Osteocyte (in vitro differentiated cells): ENCODE measurements around the gene MYH7B. TPM values are rescaled to one million over a fixed set of nuclear protein-coding genes. Genes with fewer than 3 reads are reported as not detected.

ENCODE experiments used
- DNase-seq: peaks from one replicate; pipeline ENCODE4 v3.0.0; 2021; ENCODE audit warnings: mixed read lengths; ENCODE audit not compliant: unreplicated experiment; ENCODE audit errors: extremely low spot score
- H3K27ac Mint-ChIP-seq: one replicate; pipeline ENCODE4 v1.8.0; 2021; ENCODE audit warnings: mild to moderate bottlenecking, mixed read lengths; ENCODE audit not compliant: unreplicated experiment
- H3K27me3 Mint-ChIP-seq: one replicate; pipeline ENCODE4 v1.8.0; 2021; ENCODE audit warnings: mixed read lengths; ENCODE audit not compliant: unreplicated experiment
- H3K36me3 Mint-ChIP-seq: one replicate; pipeline ENCODE4 v1.8.0; 2021; ENCODE audit warnings: mixed read lengths; ENCODE audit not compliant: unreplicated experiment
- H3K4me1 Mint-ChIP-seq: one replicate; pipeline ENCODE4 v1.8.0; 2021; ENCODE audit warnings: mixed read lengths; ENCODE audit not compliant: unreplicated experiment
- H3K4me3 Mint-ChIP-seq: one replicate; pipeline ENCODE4 v1.8.0; 2021; ENCODE audit warnings: mild to moderate bottlenecking, moderate library complexity, mixed read lengths; ENCODE audit not compliant: unreplicated experiment
- H3K9me3 Mint-ChIP-seq: one replicate; pipeline ENCODE4 v1.8.0; 2021; ENCODE audit warnings: mixed read lengths; ENCODE audit not compliant: unreplicated experiment
- CTCF ChIP-seq: fragments of 200-600 bp; sonication (generic); IDR thresholded peaks from 2 replicates; pipeline ENCODE4 v1.5.0; 2021; ENCODE audit warnings: antibody characterized with exemption, mild to moderate bottlenecking, moderate library complexity
- total RNA-seq: library from RNA; stranded (reverse); gene quantifications from 2 replicates; pipeline ENCODE4 v1.2.1, GENCODE V29; 2021

MYH7B gene
- total RNA-seq, 1 donor from 2014 or later: 0.86 TPM

GRCh38 chr20:34971561-34972235 lies 16.0 kb downstream of the MYH7B start:
- H3K36me3 Mint-ChIP-seq: no peaks in the 10 kb centered on the region
- DNase-seq: no peak
- H3K4me1 Mint-ChIP-seq: no peaks in the 10 kb centered on the region
- no peaks in the 10 kb centered on the region for H3K9me3 Mint-ChIP-seq
- H3K27me3 Mint-ChIP-seq: peaks cover 5% of the 10 kb centered on the region
- H3K27ac Mint-ChIP-seq: no peak overlapping the region
- H3K4me3 Mint-ChIP-seq: no peak overlapping the region
- no peak for TF ChIP-seq CTCF

DNA sequence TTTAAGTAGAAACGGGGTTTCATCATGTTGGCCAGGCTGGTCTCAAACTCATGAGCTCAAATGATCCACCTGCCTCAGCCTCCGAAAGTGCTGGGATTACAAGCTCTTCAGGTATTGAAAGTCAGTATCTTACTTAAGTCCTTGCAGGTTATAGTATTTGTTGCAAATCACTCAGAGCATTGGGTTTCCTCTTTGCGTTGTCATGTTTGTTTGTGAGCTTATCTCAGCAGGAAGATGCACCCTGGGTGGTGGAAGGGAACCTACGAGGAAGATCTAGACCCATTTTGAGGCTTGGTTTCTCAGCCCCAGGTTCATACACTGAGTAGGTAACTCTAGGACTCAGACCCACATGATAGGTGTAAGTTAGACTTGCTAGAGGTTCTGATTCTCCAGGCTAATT lies 18.6 kb downstream of the MYH7B start:
- no peak for DNase-seq
- TF ChIP-seq CTCF: no peak
- Mint-ChIP-seq H3K4me3 (no peak overlapping the region), H3K4me1 (no peaks in the 10 kb centered on the region), H3K27me3 (peaks cover 7% of the 10 kb centered on the region), H3K27ac (no peak overlapping the region), H3K9me3 (no peaks in the 10 kb centered on the region), H3K36me3 (no peaks in the 10 kb centered on the region)

- Mint-ChIP-seq H3K4me1 (no peaks in the 10 kb centered on the region), H3K27me3 (peaks cover 7% of the 10 kb centered on the region), H3K27ac (no peak overlapping the region), H3K36me3 (no peaks in the 10 kb centered on the region), H3K4me3 (no peak overlapping the region), H3K9me3 (no peaks in the 10 kb centered on the region)
- no peak for TF ChIP-seq CTCF
- no peak for DNase-seq
Measured at GRCh38 chr20:34976286-34976685, 20.6 kb downstream of the MYH7B start.

DNA sequence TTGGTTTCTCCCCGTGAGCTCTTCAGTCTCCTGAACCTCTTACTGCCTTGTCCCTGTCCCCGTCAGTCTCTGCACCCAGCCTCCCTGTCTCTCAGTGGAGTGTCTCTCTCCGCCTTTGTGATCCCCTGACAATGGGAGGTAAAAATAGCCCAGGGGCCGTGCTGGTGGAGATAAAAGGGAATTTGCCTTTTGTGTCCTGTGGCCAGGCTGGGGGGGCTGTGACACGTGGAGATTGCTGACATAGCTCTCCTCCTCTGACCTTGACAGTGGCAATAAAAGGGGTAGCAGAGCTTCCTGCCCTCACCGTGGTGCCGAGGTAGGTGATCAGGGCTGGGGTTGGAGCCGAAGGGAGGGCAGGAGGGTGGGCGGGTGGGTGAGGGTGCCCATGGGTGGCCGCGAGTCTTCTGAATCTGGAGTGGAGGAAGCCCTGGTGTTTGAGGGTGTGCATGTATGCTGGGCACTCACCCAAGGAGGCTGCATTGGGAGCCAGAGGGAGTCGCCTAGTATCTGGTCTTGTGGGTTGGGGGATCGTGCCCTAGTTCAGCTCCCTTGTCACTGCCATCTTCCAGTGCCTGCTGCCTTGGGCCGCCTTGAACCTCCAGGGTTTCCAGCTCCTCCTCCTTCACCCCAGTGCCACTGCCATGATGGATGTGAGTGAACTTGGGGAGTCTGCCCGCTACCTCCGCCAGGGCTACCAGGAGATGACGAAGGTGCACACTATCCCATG lies 21.9 kb downstream of the MYH7B start:
- Mint-ChIP-seq H3K36me3 (no peaks in the 10 kb centered on the region), H3K27ac (no peak overlapping the region), H3K27me3 (peaks cover 7% of the 10 kb centered on the region), H3K9me3 (no peaks in the 10 kb centered on the region), H3K4me3 (no peak overlapping the region), H3K4me1 (no peaks in the 10 kb centered on the region)
- DNase-seq: no peak
- TF ChIP-seq CTCF: no peak

DNA sequence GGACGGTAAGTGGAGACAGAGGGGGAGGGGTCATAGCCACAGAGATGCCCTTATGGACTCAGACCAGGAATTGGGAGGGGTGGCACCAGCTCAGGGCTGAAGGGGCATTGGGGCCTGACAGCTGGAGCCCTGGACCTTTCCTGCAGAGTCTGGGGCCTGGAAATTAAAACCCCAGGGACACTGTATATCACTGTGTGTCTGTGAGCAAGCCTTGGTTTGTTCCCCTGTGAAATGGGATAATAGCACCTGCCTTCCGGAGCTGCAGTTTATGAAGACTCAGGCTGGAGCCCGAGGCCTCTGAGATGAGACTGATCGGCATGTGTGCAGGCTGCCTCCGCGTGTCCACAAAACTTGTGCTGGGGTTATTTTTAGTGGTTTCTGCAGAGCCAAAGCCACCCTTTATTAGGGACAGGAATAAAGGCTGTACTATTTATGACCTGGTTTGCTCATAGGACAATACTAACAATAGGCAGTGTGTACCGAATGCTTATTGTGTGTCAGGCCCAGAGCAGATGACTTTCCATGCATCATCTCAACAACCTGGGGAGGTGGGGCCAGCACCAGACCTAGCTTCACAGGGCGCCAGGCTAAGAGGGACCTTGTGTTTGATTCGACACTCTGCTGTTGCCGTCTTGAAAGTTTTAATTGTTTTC lies 22.6 kb downstream of the MYH7B start:
- peaks cover 8% of the 10 kb centered on the region for H3K27me3 Mint-ChIP-seq
- no peaks in the 10 kb centered on the region for H3K9me3 Mint-ChIP-seq
- no peak for TF ChIP-seq CTCF
- DNase-seq: no peak
- no peak overlapping the region for H3K4me3 Mint-ChIP-seq
- peaks cover 4% of the 10 kb centered on the region for H3K4me1 Mint-ChIP-seq
- no peaks in the 10 kb centered on the region for H3K36me3 Mint-ChIP-seq
- no peak overlapping the region for H3K27ac Mint-ChIP-seq
